ENCODE measurements around the gene TOM1.

- no peak for TF ChIP-seq CTCF (IDR thresholded peaks at IDR 0.05)
- TF ChIP-seq POLR2A (IDR thresholded peaks at IDR 0.05; ENCODE audit: low read length): no peak
- no peak for TF ChIP-seq MYC (IDR thresholded peaks at IDR 0.05; ENCODE audit: borderline replicate concordance, low read length)
- TF ChIP-seq BHLHE40 (IDR thresholded peaks at IDR 0.05; ENCODE audit: low read depth, low read length): no peak
- TF ChIP-seq MAX (IDR thresholded peaks at IDR 0.05): no peak
- TF ChIP-seq RNF2 (IDR thresholded peaks at IDR 0.05; ENCODE audit: borderline replicate concordance, low read depth): no peak
- TF ChIP-seq KDM5A (IDR thresholded peaks at IDR 0.05): no peak
- no peak for TF ChIP-seq ZC3H11A (IDR thresholded peaks at IDR 0.05)
- no peak for TF ChIP-seq REST (IDR thresholded peaks at IDR 0.05)
- no peak for TF ChIP-seq HOXA7 (CRISPR knock-in tag; IDR thresholded peaks at IDR 0.05)
- no peak for TF ChIP-seq CHD2 (IDR thresholded peaks at IDR 0.05; ENCODE audit: low read length, partially characterized antibody)
- TF ChIP-seq NFE2L2 (conservative IDR thresholded peaks at IDR 0.05; ENCODE audit: low read length): no peak
- TF ChIP-seq HES2 (IDR thresholded peaks at IDR 0.05): no peak
Observed at GRCh38 chr22:35310556-35311550, 11.2 kb downstream of the TOM1 start.
